Brain microvascular endothelial cell (primary cell): ENCODE data around the gene ZNF813.
A peak's percentile ranks its signal among the peaks of the same experiment; 100 is the strongest.

Experiments used
- DNase-seq: peaks from one replicate; pipeline ENCODE4 v3.0.0-alpha.2; 2020
- H3K27ac ChIP-seq: fragments of 250-450 bp; sonication (Bioruptor Pico); 2 replicates; pipeline ENCODE4 v1.5.1; 2020; ENCODE audit warnings: mild to moderate bottlenecking, moderate library complexity
- H3K27me3 ChIP-seq: fragments of 250-450 bp; sonication (Bioruptor Pico); replicated peaks from 2 replicates; pipeline ENCODE4 v1.5.1; 2020; ENCODE audit warnings: mild to moderate bottlenecking
- H3K36me3 ChIP-seq: fragments of 250-450 bp; sonication (Bioruptor Pico); replicated peaks from 2 replicates; pipeline ENCODE4 v1.5.1; 2020; ENCODE audit warnings: mild to moderate bottlenecking
- H3K4me3 ChIP-seq: 2 replicates; pipeline ENCODE4 v1.5.1; 2011; ENCODE audit warnings: low read depth, mild to moderate bottlenecking, control low read depth, low read length, moderate library complexity
- in situ Hi-C: cut with HindIII; loops from 2 replicates; pipeline ENCODE4 v1.10.0; 2017; ENCODE audit warnings: low sequenced_read_pairs, low pct_ligation_motif_present
- TF ChIP-seq, protein P1 (sequence below): IDR thresholded peaks from 2 replicates; pipeline ENCODE4 v1.5.1; 2011; ENCODE audit warnings: low read depth, mild to moderate bottlenecking, moderate library complexity, low read length, control low read depth, inconsistent platforms; ENCODE audit errors: missing control alignments

Gene ZNF813

DNA sequence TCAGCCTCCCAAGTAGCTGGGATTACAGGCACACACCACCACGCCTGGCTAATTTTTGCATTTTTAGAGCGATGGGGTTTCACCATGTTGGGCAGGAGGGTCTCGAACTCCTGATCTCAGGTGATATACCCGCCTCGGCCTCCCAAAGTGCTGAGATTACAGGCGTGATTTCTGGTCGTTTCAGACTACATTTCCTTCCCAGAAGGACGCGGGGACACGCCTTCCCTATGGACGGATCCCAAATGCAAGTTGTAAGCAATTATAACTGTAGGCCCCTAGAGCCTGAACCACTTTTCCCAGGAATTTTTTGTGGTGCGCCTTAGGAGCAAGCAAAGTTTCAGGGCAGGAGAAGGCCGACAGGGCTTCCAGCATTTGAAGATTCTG, 52.6 kb downstream of the ZNF813 start:
- DNase-seq = no peak
- in situ Hi-C loops = no loop called here

GRCh38 chr19:53520547-53521372, 53.2 kb downstream of the ZNF813 start:
- peak overlapping the region; percentile 88 for H3K4me3 ChIP-seq
- H3K27me3 ChIP-seq = no peaks in the 10 kb centered on the region
- H3K36me3 ChIP-seq = no peaks in the 10 kb centered on the region
- peak overlapping the region; percentile 48 for H3K27ac ChIP-seq
- DNase-seq = peak; percentile 99
- in situ Hi-C loops = no loop called here
- TF ChIP-seq, protein P1, sequence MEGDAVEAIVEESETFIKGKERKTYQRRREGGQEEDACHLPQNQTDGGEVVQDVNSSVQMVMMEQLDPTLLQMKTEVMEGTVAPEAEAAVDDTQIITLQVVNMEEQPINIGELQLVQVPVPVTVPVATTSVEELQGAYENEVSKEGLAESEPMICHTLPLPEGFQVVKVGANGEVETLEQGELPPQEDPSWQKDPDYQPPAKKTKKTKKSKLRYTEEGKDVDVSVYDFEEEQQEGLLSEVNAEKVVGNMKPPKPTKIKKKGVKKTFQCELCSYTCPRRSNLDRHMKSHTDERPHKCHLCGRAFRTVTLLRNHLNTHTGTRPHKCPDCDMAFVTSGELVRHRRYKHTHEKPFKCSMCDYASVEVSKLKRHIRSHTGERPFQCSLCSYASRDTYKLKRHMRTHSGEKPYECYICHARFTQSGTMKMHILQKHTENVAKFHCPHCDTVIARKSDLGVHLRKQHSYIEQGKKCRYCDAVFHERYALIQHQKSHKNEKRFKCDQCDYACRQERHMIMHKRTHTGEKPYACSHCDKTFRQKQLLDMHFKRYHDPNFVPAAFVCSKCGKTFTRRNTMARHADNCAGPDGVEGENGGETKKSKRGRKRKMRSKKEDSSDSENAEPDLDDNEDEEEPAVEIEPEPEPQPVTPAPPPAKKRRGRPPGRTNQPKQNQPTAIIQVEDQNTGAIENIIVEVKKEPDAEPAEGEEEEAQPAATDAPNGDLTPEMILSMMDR = no peak

More for the DNA sequence above, 52.6 kb downstream of the ZNF813 start:
- H3K27me3 ChIP-seq = no peaks in the 10 kb centered on the region
- TF ChIP-seq, protein P1 = no peak
- peak overlapping the region; percentile 49 for H3K4me3 ChIP-seq
- H3K27ac ChIP-seq = peak overlapping the region; percentile 48
- H3K36me3 ChIP-seq = no peaks in the 10 kb centered on the region

DNA sequence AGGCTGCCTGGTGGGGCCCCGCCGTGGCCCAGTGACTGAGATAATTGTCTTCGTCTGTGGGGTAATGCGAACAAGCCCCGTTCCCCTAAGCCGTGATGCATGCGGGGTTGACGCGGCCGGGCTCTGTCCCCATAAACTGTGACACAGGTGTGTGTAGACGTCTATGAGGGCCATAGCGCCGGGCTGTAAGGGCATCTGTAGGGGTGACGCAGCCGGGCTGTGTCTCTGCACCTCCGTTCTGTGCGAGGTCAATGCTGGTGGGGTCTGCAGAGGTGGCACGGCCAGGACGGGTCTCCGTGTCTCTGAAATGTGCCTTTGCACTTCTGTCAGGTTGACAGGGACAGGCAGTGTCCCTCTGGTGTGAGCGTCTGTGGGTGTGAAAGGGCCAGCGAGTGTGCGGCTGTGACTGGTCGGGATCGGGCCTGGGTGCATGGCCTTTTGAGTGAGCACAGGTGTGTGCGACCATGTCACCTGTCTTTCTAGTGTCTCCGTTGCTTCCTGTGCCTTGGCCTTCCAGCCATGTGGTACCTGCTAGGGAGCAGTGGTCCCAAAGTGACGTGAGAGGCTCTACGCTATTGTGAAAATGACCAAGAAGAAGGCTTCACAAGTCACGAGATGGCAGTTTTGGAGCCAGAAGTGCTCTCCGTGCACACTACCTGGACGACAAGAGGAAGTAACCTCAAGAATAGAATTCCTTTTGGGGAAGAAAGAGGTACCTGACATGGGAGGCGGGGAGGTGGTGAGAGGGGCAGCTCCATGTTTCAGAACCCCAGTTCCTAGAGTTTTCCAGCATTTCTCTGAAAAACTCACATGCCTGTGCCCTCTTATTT, 54.1 kb downstream of the ZNF813 start:
- no peaks in the 10 kb centered on the region for H3K36me3 ChIP-seq
- in situ Hi-C loops = no loop called here
- TF ChIP-seq, protein P1 = no peak
- no peaks in the 10 kb centered on the region for H3K27me3 ChIP-seq
- H3K27ac ChIP-seq = no peak overlapping the region
- peak overlapping the region; percentile 88 for H3K4me3 ChIP-seq
- no peak for DNase-seq

DNA sequence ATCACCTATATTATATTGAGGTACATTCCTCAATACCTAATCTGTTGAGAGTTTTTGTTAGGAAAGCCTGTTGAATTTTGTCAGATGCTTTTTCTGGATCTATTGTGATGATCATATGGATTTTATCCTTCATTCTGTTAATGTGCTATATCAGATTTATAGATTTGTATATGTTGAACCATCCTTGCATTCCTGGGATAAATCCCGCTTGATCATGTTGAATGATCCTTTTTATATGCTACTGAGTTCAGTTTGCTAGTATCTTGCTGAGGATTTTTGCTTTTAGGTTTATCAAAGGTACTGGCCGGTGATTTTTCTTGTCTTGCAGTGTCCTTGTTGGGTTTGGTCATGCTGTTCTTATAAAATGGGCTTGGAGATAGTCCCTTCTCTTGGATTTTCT, 58.4 kb downstream of the ZNF813 start:
- Histone ChIP-seq H3K27me3 (no peaks in the 10 kb centered on the region), H3K27ac (no peak overlapping the region), H3K4me3 (no peak overlapping the region), H3K36me3 (no peaks in the 10 kb centered on the region)
- in situ Hi-C loops = no loop called here
- TF ChIP-seq, protein P1 = no peak
- no peak for DNase-seq

GRCh38 chr19:53530622-53531021, 63.1 kb downstream of the ZNF813 start:
- H3K4me3 ChIP-seq = no peak overlapping the region
- no peak overlapping the region for H3K27ac ChIP-seq
- H3K36me3 ChIP-seq = no peaks in the 10 kb centered on the region
- DNase-seq = no peak
- no peaks in the 10 kb centered on the region for H3K27me3 ChIP-seq
- TF ChIP-seq, protein P1 = no peak
- in situ Hi-C loops = no loop called here
